H1 (cell line): ENCODE data around the gene PYGL. TPM values are rescaled to one million over a fixed set of nuclear protein-coding genes. Genes with fewer than 3 reads are reported as not detected.

Experiments used
- CHD2 ChIP-seq: IDR thresholded peaks from 2 replicates; pipeline ENCODE4 v1.6.1; 2012; ENCODE audit warnings: low read length, improper control_type of control experiment
- CHD7 ChIP-seq: fragments of 300-600 bp; sonication (generic); IDR thresholded peaks from 2 replicates; pipeline ENCODE4 v1.7.1; 2012; ENCODE audit warnings: low read length, moderate library complexity, mild to moderate bottlenecking, inconsistent platforms; ENCODE audit not compliant: insufficient replicate concordance
- GABPA ChIP-seq: IDR thresholded peaks from 2 replicates; pipeline ENCODE4 v1.6.1; 2011; ENCODE audit warnings: mild to moderate bottlenecking, low read length, moderate library complexity, borderline replicate concordance; ENCODE audit not compliant: insufficient read depth
- JUN ChIP-seq: IDR thresholded peaks from 2 replicates; pipeline ENCODE4 v1.6.1; 2011; ENCODE audit warnings: low read depth, mild to moderate bottlenecking, improper control_type of control experiment, low read length
- TAF7 ChIP-seq: optimal IDR thresholded peaks from 2 replicates; pipeline ENCODE3; 2011; ENCODE audit warnings: low read depth, mild to moderate bottlenecking, inconsistent platforms, low read length, moderate library complexity, borderline replicate concordance
- TCF12 ChIP-seq: IDR thresholded peaks from 2 replicates; pipeline ENCODE4 v1.6.1; 2011; ENCODE audit warnings: low read depth, mild to moderate bottlenecking, low read length
- polyA plus RNA-seq, 7 experiments: library from polyadenylated mRNA; depleted of rRNA in 3 of 7; stranded (reverse) in 5 of 7; unstranded in 2 of 7; fragments of >200 nt in 5 of 7; fragments of 200-250 nt in 2 of 7; gene quantifications; 1 replicate in 5 of 7; 2 replicates in 1 of 7; 4 replicates in 1 of 7; pipeline versions ENCODE4 v1.2.1 to v1.2.3, GENCODE V29; 2011 to 2013; ENCODE audit warnings: missing spikeins in 2 of 7, mixed read lengths in 2 of 7
- total RNA-seq: library from RNA; stranded (reverse); fragmentation: NEBNext Ultra II Directional; extraction: Animal tissue kit (Norgen Biotek cat#: 25700); gene quantifications from 2 replicates; pipeline ENCODE4 v1.2.1, GENCODE V29; 2021

PYGL gene
- total and polyA plus RNA-seq, 2 of the 8 experiments (the other 6 are each of a cell fraction or from before 2014, with no cell fraction given) = 26.1 to 50.5 TPM

GRCh38 chr14:50972734-50973133, 28.5 kb upstream of the PYGL start (continued):
- TF ChIP-seq CHD7 = no peak
- no peak for TF ChIP-seq TAF7
- TF ChIP-seq CHD2 = no peak
- no peak for TF ChIP-seq TCF12
- TF ChIP-seq JUN = no peak
- TF ChIP-seq GABPA = no peak
